Psoas muscle (tissue), 8 donors: Measurements from ENCODE around the gene SLC22A16. TPM values are rescaled to one million over a fixed set of nuclear protein-coding genes. Genes with fewer than 3 reads are reported as not detected.

Experiments used
- ATAC-seq, 4 donors: fragments of 200-7000 bp; cut with Tn5 transposase; one replicate each; pipeline ENCODE4 v1.9.1; 2020; ENCODE audit warnings: moderate library complexity in 3 of 4, mild to moderate bottlenecking in 2 of 4
- DNase-seq, 2 donors: peaks; one replicate each; pipeline ENCODE4 v3.0.0-alpha.2; 2020
- H3K27ac ChIP-seq: fragments of 200-600 bp; one replicate; pipeline ENCODE4 v1.8.0; 2022
- H3K27me3 ChIP-seq, 3 donors: fragments of 200-600 bp in 1 of 3; one replicate each; pipeline versions ENCODE4 v1.6.1 to v1.8.0; 2013 to 2022; ENCODE audit warnings: low read length in 2 of 3, mild to moderate bottlenecking in 2 of 3, moderate library complexity in 1 of 3; ENCODE audit not compliant: insufficient read depth in 3 of 3
- H3K36me3 ChIP-seq, 2 donors: fragments of 200-600 bp in 1 of 2; one replicate each; pipeline versions ENCODE4 v1.6.1 to v1.8.0; 2013 to 2022; ENCODE audit warnings: low read depth in 1 of 2, mild to moderate bottlenecking in 1 of 2, moderate library complexity in 1 of 2; ENCODE audit not compliant: insufficient read depth in 1 of 2
- H3K4me1 ChIP-seq: fragments of 200-600 bp; one replicate; pipeline ENCODE4 v1.8.0; 2022
- H3K4me3 ChIP-seq: fragments of 200-600 bp; one replicate; pipeline ENCODE4 v1.8.0; 2022; ENCODE audit warnings: mild to moderate bottlenecking
- H3K9me3 ChIP-seq: fragments of 200-600 bp; one replicate; pipeline ENCODE4 v1.8.0; 2022
- WGBS, 3 donors: extraction: QIAGEN DNeasy Blood & Tissue Kit; methylation state at CpG; one replicate each; pipeline versions ENCODE4 v1.1.6 to v1.1.7; 2013; 5-methylcytosine and 5-hydroxymethylcytosine counted together
- intact Hi-C, 2 donors: fragments of 100-400 bp; cut with DNase I; formaldehyde crosslinking; loops; one replicate each; pipeline versions ENCODE4 v1.11.0 to v1.14.2; 2022
- polyA plus RNA-seq, 3 donors: library from polyadenylated mRNA; stranded (reverse); fragments of 200-250 nt; gene quantifications; one replicate each; pipeline ENCODE4 v1.2.3, GENCODE V29; 2013
- total RNA-seq, 4 donors: library from RNA; stranded (reverse); fragmentation: NEBNext Ultra II Directional in 2 of 4; extraction: Animal tissue kit (Norgen Biotek cat#: 25700) in 2 of 4; gene quantifications; one replicate each; pipeline versions ENCODE4 v1.2.1 to v1.2.4, GENCODE V29; 2021 to 2023
- TF ChIP-seq, protein P1 (sequence below): fragments of 200-600 bp; IDR thresholded peaks from one replicate; pipeline ENCODE4 v1.8.0; 2022; ENCODE audit warnings: antibody characterized with exemption
- donor health status: healthy with polysubstance abuse.
- donor health status: DM: no; HTN: no; CAD: no; lungs with moderate emphysema.
- donor health status: Bipolar disorder and iron deficiency.
- donor health status: healthy.
- donor health status: DM: yes; HTN: yes; CAD: no.
- donor health status: DM: no; HTN: no; CAD: no.
- donor health status: DM: no; HTN: no; CAD: no.
- donor health status: DM: yes; HTN: yes; CAD: no.

The SLC22A16 gene
- total and polyA plus RNA-seq, 7 donors: 0.03 to 0.07 TPM; not detected in 5

DNA sequence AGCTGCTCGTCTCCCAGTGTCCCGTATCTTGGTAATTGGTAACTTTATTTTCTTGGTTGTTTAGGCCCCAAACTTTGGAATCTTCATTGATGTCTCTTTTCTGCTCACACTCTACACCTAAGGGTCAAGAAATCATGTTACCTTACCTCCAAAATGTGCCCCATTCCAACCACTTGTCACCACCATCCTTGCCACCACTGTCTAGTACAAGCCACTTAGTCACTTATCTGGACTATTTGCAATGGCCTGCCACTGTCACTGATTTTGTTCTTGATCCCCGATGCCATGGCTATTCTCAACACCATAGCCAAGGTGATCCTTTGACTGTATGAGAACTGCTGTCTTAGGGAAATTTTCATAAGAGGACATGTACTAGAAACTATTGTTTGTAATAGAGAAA is 46.0 kb upstream of the SLC22A16 start:
- intact Hi-C loops: loop anchor here (10.0 kb wide), 2 partner anchors 432 to 692 kb away; partner anchors contain the start of gene GTF3C6 (in 1 of the 2)
- no peaks in the 10 kb centered on the region for H3K9me3 ChIP-seq
- TF ChIP-seq, protein P1, sequence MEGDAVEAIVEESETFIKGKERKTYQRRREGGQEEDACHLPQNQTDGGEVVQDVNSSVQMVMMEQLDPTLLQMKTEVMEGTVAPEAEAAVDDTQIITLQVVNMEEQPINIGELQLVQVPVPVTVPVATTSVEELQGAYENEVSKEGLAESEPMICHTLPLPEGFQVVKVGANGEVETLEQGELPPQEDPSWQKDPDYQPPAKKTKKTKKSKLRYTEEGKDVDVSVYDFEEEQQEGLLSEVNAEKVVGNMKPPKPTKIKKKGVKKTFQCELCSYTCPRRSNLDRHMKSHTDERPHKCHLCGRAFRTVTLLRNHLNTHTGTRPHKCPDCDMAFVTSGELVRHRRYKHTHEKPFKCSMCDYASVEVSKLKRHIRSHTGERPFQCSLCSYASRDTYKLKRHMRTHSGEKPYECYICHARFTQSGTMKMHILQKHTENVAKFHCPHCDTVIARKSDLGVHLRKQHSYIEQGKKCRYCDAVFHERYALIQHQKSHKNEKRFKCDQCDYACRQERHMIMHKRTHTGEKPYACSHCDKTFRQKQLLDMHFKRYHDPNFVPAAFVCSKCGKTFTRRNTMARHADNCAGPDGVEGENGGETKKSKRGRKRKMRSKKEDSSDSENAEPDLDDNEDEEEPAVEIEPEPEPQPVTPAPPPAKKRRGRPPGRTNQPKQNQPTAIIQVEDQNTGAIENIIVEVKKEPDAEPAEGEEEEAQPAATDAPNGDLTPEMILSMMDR: no peak
- 72 to 98% (median 97%) methylated on average over 3 of the region's 3 CpGs for WGBS, 3 donors
- no peaks in the 10 kb centered on the region for H3K36me3 ChIP-seq
- H3K27ac ChIP-seq: no peak overlapping the region
- no peaks in the 10 kb centered on the region for H3K4me1 ChIP-seq
- no peak overlapping the region for H3K4me3 ChIP-seq
- no peak for DNase-seq
- no peaks in the 10 kb centered on the region for H3K27me3 ChIP-seq
- ATAC-seq: no peak

DNA sequence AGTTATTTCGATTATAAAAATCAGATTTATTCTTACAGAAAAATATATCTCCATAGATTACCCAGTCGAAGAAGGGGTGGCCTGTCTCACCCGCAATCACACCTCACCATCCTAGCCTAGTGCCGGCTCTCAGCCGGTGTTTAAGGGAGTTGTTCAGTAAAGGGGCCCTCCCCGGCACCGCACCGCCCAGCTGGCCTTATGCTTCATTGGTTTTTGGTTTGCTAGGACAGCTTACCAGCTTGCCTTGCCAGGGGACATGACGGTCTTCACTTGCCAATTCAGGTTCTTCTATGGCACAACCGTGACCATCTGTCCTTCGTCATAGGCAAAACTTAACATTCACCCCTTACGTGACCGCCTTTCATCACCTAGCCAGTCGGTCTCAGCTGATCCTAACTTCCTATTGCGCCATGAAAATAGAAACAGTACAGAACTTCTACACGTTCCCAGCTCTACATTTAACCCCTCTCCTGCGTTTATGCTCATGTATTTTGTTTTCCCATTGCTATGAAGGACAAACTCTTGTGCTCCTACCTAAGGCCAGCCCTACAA is 44.7 kb upstream of the SLC22A16 start:
- WGBS, 3 donors: 78 to 85% (median 80%) methylated on average over 17 of the region's 17 CpGs
- TF ChIP-seq, protein P1: no peak
- H3K27ac ChIP-seq: no peak overlapping the region
- H3K27me3 ChIP-seq: no peaks in the 10 kb centered on the region
- ATAC-seq (no peak), DNase-seq (no peak)
- H3K4me3 ChIP-seq: no peak overlapping the region
- H3K9me3 ChIP-seq: no peaks in the 10 kb centered on the region
- H3K4me1 ChIP-seq: no peaks in the 10 kb centered on the region
- intact Hi-C loops: loop anchor here (10.0 kb wide), 2 partner anchors 434 to 694 kb away; partner anchors contain the start of gene GTF3C6 (in 1 of the 2)
- H3K36me3 ChIP-seq: no peaks in the 10 kb centered on the region

DNA sequence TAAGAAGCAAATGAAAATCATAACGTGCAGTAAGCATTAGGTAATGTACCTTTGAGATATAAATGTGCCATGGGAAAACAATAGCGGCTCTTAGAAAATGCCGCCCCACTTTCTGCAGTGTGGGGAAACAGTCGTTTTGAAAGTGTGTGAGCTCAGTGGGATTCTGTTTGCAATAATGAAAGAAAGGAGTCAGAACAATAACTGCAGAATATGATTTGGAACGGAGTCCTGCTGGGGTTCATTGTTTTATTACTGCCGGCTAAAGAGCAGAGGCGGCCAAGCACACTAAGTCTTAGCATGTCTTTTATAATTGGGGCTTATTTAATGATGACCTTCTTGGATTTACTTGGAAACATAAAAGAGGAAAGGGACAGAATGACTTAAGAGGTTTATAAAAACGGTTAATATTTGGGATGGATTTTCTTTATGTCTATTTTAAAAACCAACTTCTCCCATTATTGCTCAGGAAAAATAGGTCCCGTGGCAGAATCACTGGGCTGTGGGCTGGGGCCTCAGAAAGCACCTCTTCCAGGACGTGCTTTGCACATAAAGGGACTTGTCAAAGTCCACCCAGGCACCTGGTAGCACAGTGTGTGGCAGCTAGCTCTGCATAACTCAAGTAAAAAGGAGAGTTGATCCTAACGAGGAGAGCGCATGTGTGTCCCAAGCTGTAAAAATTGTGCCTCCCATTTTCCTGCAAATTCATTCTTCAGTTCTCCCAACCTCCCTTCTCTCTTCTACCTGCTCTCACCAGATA is 44.0 kb upstream of the SLC22A16 start:
- ATAC-seq (no peak), DNase-seq (no peak)
- Histone ChIP-seq H3K4me3 (no peak overlapping the region), H3K27me3 (no peaks in the 10 kb centered on the region), H3K9me3 (no peaks in the 10 kb centered on the region), H3K27ac (no peak overlapping the region), H3K4me1 (no peaks in the 10 kb centered on the region), H3K36me3 (no peaks in the 10 kb centered on the region)
- intact Hi-C loops: loop anchor here (10.0 kb wide), 2 partner anchors 434 to 694 kb away; partner anchors contain the start of gene GTF3C6 (in 1 of the 2)
- TF ChIP-seq, protein P1: no peak
- WGBS, 3 donors: 63 to 67% (median 66%) methylated on average over 12 of the region's 12 CpGs

DNA sequence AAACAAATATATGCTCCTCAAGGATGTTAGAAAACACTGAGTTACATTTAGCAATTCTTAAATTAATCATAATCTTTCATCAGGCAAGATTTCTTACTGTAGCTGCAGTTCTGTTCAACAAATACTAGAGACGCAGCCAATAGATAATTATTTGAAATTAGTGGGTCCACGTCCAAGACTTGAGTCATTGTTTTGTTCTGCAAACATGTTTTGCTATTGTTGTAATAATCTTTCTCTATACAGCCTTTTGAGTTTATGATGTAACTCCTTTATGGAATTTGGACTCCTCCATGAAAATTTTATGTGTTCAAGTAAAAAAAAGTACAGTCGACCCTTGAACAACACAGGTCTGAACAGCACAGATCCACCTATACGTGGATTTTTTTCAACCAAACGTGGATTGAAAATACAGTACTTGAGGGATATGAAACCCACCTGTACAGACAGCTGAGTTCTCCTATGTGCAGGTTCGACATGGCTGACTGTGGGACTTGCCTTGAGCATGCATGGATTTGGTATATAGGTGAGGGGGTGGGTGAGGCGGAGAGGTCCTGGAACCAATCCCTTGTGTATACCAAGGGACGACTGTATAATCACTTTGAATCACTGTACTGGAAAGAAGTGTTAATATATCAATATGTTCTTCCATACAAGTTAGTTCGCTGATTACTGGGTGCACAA is 41.3 kb upstream of the SLC22A16 start:
- Histone ChIP-seq H3K27me3 (no peaks in the 10 kb centered on the region), H3K9me3 (no peaks in the 10 kb centered on the region), H3K27ac (no peak overlapping the region), H3K36me3 (no peaks in the 10 kb centered on the region), H3K4me3 (no peak overlapping the region), H3K4me1 (no peaks in the 10 kb centered on the region)
- TF ChIP-seq, protein P1: no peak
- ATAC-seq: no peak
- intact Hi-C loops: no loop called here
- 70 to 72% (median 71%) methylated on average over 9 of the region's 9 CpGs for WGBS, 3 donors
- DNase-seq: no peak
